HG02884 (cell line): ENCODE measurements around the gene SAT1.

ENCODE experiments used
- ATAC-seq: cut with Tn5 transposase; IDR thresholded peaks from one replicate; pipeline ENCODE4 v1.9.1; 2021; ENCODE audit warnings: mild to moderate bottlenecking, moderate library complexity; ENCODE audit not compliant: unreplicated experiment

The SAT1 gene

GRCh38 chrX:23773601-23774175, 9.3 kb upstream of the SAT1 start:
- ATAC-seq = peak; percentile 83

DNA sequence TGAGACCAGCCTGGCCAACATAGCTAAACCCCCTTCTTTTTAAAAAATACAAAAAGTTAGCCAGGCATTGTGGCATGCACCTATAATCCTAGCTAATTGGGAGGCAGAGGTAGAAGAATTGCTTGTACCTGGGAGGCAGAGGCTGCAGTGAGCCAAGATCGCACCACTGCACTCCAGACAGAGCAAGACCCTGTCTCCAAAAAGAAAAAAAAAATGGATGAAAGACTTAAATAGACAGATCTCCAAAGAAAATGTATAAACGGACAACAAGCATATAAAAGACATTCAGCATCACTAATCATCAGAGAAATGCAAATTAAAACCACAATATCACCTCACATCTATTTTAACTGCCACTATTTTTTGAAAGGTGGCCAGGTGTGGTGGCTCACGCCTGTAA, 6.6 kb upstream of the SAT1 start:
- ATAC-seq = no peak

DNA sequence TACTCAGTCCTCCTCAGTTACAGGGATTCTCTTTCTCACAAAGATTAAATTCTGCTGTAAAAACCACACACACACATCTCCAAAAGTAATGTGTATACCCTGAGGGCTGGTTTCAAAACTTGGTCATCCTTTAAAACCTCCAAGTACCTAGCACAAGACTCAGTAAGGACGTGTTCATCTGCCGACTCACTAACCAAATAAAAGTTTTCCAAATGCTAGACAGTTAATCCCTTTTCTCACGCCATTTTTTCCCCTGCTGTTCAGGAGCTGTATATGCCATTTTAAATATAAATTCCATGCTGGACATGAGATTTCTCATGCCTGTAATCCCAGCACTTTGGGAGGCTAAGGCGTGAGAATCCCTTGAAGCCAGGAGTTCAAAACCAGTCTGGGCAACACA, 3.9 kb upstream of the SAT1 start:
- ATAC-seq = no peak

DNA sequence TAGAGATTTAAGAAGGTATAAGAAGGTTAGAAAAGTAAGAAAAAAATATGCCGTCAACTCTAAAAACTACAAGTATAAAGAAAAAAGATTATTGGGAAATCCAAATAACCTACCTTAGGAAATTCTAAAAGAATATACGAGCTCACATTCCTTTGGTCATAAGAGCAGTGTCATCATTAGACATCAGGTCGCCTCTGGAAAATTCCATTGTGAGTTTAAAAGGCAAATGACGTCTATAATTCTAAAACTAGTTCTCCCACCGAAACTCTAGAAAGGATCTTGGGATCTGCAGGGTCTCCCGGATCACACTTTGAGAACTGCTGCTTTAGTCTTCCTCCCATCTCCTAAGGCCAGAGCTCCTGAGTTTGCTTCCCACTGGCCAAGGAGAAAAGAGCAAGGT, 518 bp upstream of the SAT1 start:
- no peak for ATAC-seq

DNA sequence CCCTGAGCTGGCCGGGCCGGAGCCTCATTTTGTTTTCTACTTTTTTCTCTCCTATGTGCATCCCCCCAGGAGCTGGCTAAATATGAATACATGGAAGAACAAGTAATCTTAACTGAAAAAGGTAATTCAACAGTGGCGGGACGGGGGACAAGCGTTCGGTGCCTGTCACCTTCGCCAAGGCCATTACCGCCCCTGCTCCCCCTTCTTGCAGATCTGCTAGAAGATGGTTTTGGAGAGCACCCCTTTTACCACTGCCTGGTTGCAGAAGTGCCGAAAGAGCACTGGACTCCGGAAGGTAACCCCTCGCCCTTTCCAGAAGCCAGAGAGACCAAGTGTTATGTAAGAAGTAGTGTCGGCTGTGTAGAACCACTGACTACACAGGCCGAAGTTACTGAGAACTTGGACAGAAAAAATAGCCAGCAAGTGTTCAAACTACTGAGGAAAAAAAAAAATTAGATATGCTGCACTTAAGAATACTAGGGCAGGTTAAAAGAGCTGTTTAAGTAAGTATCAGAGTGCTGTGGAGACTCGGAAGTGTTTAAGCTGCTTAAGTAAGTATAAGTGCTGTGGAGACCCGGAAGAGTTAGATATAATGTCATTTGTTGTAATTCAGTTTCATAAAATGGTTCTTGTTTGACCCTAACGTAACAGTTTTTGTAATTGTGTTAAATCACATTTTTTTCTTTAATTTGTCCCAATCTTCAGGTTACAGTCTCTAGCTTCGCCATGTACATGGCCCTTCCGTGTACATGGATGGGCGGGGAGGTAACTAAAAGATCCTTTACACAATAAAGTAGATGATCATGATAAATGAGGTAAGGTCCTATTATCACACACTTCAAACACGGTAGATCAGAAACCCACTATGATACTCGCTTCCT, 856 bp downstream of the SAT1 start:
- ATAC-seq = no peak

DNA sequence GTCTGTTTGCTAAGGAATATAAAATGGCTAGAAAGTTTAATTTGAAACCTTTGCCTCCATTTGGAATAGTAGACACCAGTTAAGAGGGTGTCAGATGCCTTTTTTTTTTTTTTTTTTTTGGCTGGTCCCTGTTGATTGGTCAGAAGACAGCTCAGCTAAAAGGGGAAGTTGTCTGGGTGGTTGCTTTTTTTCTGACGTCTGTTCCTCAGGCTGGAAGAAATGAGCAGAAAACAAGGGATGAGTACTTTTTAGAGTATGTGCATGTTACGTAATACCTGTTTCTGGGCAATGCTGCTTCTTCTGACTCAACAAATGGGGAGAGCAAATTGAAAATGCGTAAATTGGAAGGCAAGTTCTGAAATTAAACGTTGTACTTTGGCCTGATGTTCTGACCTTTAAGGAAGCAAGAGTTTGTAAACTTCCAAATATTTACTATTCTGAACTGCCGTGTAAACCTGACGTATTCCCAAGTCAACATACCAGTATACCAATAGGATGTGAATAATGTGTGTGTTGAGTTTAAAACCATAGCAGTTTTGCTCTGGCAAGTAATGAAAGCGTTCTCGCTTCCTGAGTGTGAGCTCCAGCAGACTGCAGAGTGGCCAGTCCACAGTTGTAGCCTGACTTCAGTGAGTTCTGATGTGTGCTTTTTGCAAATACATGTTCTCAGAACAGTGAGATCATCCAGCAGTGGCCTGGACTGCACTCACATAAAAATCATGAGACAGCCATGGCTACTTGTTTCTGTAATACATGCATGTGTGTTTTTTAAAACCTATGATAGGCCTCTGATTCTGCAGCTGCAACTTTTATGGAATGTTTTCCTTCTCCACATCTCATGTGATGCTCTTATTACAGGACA, 1.7 kb downstream of the SAT1 start:
- no peak for ATAC-seq

DNA sequence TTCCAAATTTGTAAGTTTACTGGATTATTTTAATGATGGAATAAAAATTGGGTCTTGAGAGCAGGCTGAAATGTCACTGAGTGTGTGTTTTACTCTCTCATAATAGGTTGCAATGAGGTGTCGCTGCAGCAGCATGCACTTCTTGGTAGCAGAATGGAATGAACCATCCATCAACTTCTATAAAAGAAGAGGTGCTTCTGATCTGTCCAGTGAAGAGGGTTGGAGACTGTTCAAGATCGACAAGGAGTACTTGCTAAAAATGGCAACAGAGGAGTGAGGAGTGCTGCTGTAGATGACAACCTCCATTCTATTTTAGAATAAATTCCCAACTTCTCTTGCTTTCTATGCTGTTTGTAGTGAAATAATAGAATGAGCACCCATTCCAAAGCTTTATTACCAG, 2.6 kb downstream of the SAT1 start:
- no peak for ATAC-seq

GRCh38 chrX:23786268-23786815, 3.4 kb downstream of the SAT1 start:
- ATAC-seq = no peak

- no peak for ATAC-seq
Observed at GRCh38 chrX:23787745-23788118, 4.8 kb downstream of the SAT1 start.

DNA sequence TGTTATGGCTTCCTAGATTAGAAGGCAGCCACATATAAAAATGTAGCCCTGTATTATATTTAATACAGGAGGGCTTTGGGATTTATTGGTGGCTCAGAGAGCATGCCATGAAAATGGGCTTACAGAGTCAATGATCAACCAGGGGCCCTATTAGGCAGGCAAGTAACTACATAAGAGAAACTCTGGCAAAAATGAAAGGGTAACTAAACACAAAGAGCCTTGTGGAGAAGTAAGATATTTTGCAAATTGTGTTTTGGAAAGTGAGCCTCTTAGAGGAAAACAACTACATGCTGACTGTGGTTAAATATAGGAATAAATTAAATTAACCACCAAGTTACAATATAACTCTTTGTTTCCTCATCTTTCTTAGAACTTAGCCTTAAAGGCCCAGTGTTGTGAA, 5.5 kb downstream of the SAT1 start:
- no peak for ATAC-seq

DNA sequence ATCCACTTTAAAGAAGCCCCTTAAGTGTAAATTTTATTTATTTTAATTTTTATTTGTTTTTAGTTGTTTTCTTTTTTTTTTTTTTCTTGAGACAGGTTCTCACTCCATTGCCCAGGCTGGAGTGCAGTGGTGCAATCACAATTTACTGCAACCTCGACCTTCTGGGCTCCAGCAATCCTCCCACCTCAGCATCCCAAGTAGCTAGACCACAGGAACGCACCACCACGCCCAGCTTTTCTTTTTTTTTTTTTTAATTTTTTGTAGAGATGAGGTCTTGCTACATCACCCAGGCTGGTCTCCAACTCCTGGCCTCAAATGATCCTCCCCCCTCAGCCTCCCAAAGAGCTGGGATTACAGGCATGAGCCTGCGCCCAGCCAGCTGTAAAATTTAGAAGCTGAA, 6.0 kb downstream of the SAT1 start:
- no peak for ATAC-seq

DNA sequence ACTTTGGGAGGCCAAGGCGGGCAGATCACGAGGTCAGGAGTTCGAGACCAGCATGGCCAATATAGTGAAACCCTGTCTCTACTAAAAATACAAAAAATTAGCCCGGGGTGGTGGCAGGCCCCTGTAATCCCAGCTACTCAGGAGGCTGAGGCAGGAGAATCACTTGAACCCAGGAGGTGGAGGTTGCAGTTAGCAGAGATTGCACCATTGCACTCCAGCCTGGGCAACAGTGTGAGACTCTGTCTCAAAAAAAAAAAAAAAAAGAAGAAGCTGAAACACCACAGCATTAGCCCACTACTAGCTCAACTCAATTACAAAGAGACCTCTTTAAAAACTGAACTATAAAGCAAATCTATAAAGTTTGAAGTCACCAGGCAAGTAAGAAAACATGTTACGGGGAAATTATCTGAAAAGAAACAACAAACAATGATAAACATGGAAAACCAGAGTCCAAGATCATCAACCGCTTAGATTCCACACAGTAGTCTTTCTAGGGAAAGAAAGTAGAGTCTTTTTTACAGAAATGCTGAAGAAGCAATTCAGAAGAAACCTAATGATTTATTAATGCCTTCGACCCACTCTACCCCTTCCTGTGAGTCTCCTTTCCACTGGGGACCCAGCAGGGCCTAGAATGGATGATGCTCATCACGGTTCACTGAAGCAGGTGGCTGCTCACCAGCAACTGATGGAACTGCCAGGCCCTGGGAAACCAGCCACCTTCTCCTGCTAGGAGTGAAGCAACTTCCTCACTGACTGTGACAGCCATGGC, 6.6 kb downstream of the SAT1 start:
- ATAC-seq = no peak

DNA sequence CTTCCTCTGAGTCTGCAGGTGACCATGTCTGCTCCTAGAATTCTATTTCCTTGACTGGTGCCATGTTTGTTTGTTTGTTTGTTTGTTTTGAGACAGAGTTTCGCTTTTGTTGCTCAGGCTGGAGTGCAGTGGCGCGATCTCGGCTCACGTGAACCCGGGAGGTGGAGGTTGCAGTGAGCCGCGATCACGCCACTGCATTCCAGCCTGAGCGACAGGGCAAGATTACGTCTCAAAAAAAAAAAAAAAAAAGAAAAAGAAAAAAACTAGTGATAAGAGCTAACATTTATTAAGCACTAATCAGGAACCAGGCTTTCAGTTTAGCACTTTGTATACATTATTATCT, 7.2 kb downstream of the SAT1 start:
- no peak for ATAC-seq

DNA sequence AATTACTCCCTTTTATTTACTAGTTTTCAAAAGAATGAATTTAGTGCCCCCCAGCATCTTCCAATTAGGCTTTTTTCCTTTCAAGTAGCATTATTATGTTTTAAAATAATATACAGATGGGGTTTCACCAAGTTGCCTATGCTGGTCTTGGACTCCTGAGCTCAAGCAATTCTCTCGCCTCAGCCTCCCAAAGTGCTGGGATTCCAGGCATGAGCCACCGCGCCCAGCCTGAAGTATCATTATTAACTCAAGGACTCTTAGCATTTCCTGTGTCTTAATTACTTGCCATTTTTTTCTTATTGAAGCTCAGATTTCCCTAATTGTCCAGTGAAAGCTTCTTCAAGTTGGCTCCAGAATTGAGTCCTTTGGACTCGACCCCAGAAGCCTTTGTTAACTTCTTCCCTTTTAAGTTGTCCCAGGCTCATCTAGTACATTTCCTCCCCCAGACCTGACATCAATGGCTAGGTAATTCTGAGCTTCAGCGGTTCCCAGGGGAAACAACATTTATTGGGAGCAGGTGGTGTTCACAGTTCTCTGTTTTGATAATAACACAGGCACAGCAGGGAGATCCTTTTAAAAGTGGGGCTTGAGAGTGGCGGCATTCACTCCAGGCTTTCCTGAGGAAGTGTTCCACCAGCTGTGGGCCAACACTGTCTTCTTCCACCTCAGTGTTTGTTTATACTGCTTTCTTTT, 10.0 kb downstream of the SAT1 start:
- ATAC-seq = no peak

GRCh38 chrX:23795221-23795620, 12.2 kb downstream of the SAT1 start:
- no peak for ATAC-seq

GRCh38 chrX:23797371-23798128, 14.6 kb downstream of the SAT1 start:
- ATAC-seq = no peak

- no peak for ATAC-seq
Observed at GRCh38 chrX:23799469-23800065, 16.6 kb downstream of the SAT1 start.

GRCh38 chrX:23802431-23802830, 19.5 kb downstream of the SAT1 start:
- ATAC-seq = no peak

DNA sequence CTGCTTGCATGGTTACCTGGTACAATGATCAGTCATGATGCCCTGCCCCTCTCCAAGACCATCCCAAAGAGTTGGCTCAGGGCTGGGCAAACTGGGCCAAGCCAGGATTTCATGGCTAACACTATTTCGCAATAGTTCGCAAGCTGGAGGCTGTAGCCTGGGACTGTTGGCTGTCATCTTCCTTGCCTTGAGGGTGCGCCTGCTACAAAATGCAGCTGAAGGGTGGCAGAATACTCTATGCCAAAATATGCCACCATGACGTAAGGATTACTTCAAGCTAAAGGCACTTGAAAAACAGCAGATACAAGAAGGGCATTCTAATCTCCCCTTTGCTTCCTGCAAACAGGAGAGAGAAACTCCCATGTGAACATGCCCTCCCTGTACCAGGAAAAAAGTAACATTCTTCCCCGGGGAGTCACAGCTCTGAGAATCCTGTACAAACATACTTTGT, 21.0 kb downstream of the SAT1 start:
- no peak for ATAC-seq
